Mesothelial cell of epicardium (in vitro differentiated cells): ENCODE results near the gene TMSB10. TPM values are rescaled to one million over a fixed set of nuclear protein-coding genes. Genes with fewer than 3 reads are reported as not detected.
"Not testable (repeated sequence)": the region's sequence is repeated elsewhere in the genome, so short reads cannot be mapped to it uniquely, and the experiment has no call there.

Experiments
- DNase-seq, 2 experiments: peaks; one replicate each; pipeline ENCODE4 v3.0.0; 2021; ENCODE audit warnings: low spot score in 2 of 2; ENCODE audit not compliant: unreplicated experiment in 2 of 2
- H3K27ac Mint-ChIP-seq: 2 replicates; pipeline ENCODE4 v1.8.0; 2021; ENCODE audit warnings: mixed read lengths
- H3K27me3 Mint-ChIP-seq: 2 replicates; pipeline ENCODE4 v1.8.0; 2021; ENCODE audit warnings: low read depth, mixed read lengths
- H3K36me3 Mint-ChIP-seq: 2 replicates; pipeline ENCODE4 v1.8.0; 2021; ENCODE audit warnings: mixed read lengths
- H3K4me1 Mint-ChIP-seq: 2 replicates; pipeline ENCODE4 v1.8.0; 2021; ENCODE audit warnings: mixed read lengths
- H3K4me3 Mint-ChIP-seq: 2 replicates; pipeline ENCODE4 v1.8.0; 2021; ENCODE audit warnings: mild to moderate bottlenecking, moderate library complexity, mixed read lengths
- H3K9me3 Mint-ChIP-seq: 2 replicates; pipeline ENCODE4 v1.8.0; 2021; ENCODE audit warnings: mixed read lengths
- total RNA-seq: library from RNA; stranded (reverse); gene quantifications from 3 replicates; pipeline ENCODE4 v1.2.1, GENCODE V29; 2021
- TF ChIP-seq, protein P1 (sequence below): fragments of 200-600 bp; sonication (generic); IDR thresholded peaks from one replicate; pipeline ENCODE4 v1.5.0; 2021; ENCODE audit warnings: antibody characterized with exemption; ENCODE audit not compliant: unreplicated experiment

Gene TMSB10
- total RNA-seq, 1 donor from 2014 or later, result 1,289 TPM

DNA sequence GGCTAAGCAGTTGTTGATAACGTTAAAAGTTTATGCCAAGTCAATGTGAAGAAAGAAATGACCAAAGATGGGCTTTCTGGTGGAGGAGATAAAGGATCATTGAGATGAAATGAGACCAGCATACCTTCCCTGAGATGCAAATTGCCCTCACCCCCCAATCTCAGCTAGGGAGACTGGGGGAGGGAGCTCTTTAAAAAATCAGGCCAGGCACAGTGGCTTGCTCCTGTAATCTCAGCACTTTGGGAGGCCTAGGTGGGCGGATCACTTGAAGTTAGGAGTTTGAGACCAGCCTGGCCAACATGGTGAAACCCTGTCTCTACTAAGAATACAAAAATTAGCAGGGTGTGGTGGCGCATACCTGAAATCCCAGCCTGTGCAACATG lies 34.6 kb downstream of the TMSB10 start:
- Mint-ChIP-seq H3K4me1 (no peaks in the 10 kb centered on the region), H3K4me3 (no peak overlapping the region), H3K9me3 (no peaks in the 10 kb centered on the region), H3K27ac (no peak overlapping the region), H3K27me3 (no peaks in the 10 kb centered on the region), H3K36me3 (no peaks in the 10 kb centered on the region)
- TF ChIP-seq, protein P1, sequence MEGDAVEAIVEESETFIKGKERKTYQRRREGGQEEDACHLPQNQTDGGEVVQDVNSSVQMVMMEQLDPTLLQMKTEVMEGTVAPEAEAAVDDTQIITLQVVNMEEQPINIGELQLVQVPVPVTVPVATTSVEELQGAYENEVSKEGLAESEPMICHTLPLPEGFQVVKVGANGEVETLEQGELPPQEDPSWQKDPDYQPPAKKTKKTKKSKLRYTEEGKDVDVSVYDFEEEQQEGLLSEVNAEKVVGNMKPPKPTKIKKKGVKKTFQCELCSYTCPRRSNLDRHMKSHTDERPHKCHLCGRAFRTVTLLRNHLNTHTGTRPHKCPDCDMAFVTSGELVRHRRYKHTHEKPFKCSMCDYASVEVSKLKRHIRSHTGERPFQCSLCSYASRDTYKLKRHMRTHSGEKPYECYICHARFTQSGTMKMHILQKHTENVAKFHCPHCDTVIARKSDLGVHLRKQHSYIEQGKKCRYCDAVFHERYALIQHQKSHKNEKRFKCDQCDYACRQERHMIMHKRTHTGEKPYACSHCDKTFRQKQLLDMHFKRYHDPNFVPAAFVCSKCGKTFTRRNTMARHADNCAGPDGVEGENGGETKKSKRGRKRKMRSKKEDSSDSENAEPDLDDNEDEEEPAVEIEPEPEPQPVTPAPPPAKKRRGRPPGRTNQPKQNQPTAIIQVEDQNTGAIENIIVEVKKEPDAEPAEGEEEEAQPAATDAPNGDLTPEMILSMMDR, result no peak
- DNase-seq, result no peak

DNA sequence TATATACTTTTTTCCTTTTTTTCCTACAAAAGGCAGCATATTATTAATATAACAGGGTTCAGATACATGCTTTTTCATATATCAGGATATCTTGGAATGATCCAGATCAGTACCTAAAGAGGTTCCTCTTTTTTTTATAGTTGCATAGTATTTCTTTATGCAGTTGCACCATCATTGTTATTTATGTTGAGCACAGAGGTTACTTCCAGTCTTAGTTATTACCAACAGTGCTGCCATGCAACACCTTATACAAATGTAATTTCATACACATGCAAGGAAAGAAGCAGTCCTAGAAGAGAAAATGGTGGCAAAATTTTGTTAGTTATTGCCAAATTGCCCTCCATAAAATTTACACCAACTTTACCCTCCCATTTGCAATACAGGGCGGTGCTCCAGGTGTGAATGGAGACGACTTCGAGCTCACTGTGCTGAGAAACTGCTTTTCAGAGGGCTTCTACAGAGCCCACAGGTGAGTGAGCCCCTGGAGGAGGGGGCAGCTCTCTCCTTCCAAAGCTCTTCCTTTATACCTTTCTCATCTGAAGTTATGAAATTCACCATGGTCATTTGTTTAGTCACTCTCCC lies 35.5 kb downstream of the TMSB10 start:
- no peak for DNase-seq
- H3K9me3 Mint-ChIP-seq, result no peaks in the 10 kb centered on the region
- H3K4me1 Mint-ChIP-seq, result no peaks in the 10 kb centered on the region
- H3K27ac Mint-ChIP-seq, result no peak overlapping the region
- H3K36me3 Mint-ChIP-seq, result no peaks in the 10 kb centered on the region
- no peaks in the 10 kb centered on the region for H3K27me3 Mint-ChIP-seq
- TF ChIP-seq, protein P1, result no peak
- H3K4me3 Mint-ChIP-seq, result no peak overlapping the region

DNA sequence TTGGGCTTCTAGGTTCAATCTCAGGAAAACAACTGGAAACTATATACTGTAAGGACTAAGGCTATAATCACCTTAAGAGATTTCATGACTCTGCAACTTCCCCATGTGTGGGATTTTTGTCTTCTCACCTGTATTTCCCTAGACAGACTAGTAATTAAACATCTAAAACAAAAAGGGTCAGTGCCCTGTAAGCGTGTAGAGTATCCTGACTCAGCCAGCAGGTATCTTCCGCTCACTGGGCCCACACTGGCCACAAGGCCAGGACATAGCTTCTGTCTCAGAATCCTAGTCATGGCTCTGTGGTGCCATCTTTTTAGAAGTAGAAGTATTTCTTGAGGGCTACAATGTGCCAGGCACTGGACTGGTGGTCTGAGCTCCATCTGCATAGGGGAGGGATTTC lies 36.7 kb downstream of the TMSB10 start:
- no peak for DNase-seq
- H3K27ac Mint-ChIP-seq, result no peak overlapping the region
- H3K4me1 Mint-ChIP-seq, result no peaks in the 10 kb centered on the region
- no peaks in the 10 kb centered on the region for H3K27me3 Mint-ChIP-seq
- TF ChIP-seq, protein P1, result no peak
- no peak overlapping the region for H3K4me3 Mint-ChIP-seq
- H3K9me3 Mint-ChIP-seq, result no peaks in the 10 kb centered on the region
- H3K36me3 Mint-ChIP-seq, result no peaks in the 10 kb centered on the region

DNA sequence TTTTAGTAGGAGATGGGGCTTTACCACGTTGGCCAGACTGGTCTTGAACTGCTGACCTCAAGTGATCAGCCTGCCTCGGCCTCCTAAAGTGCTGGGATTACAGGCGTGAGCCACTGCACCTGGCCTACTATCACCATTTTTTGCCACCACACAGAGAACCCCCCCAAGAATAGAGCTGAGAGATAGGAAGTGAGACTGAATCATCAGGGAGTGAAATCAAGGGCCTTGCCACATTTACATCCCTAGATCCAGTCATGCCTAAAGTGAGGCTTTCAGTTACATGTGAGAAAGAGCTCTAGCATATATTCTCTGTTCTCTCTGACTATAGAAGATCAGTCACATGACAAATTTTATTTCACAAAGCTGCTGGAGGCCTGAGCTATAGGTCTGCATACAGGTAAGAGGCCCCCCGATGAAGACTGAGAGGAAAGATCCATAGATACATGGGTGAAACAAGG lies 37.5 kb downstream of the TMSB10 start:
- H3K4me3 Mint-ChIP-seq, result no peak overlapping the region
- DNase-seq, result no peak
- no peaks in the 10 kb centered on the region for H3K4me1 Mint-ChIP-seq

DNA sequence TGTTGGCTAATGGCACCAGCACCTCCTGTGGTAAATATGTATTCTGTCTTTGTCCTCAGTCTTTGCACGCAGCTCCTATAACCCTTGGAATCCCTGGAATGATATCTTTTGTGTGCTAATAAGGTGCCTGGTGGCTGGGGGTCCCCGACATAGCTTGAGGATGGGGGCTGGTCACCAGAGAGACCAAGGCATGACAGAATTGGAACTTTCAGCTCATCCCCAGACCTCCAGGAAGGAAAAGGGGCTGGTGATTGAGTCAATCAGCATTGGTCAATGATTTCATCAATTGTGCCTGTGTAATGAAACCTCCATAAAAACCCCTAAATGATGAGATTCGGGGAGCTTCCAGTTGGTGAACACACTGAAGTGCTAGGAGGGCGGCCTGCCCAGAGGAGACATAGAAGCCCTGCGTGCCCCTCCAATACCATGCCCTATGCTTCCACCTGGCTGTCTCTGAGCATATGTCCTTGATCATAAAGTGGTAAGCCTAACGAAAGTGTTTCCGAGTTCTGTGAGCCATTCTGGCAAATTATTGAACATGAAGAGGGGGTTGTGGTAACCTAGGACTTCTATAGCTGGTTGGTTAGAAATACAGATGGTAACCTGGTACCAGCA lies 38.9 kb downstream of the TMSB10 start:
- TF ChIP-seq, protein P1, result no peak
- DNase-seq, result no peak
- no peaks in the 10 kb centered on the region for H3K4me1 Mint-ChIP-seq
- no peak overlapping the region for H3K4me3 Mint-ChIP-seq
- no peaks in the 10 kb centered on the region for H3K27me3 Mint-ChIP-seq
- no peaks in the 10 kb centered on the region for H3K9me3 Mint-ChIP-seq
- H3K36me3 Mint-ChIP-seq, result no peaks in the 10 kb centered on the region
- no peak overlapping the region for H3K27ac Mint-ChIP-seq

More for the DNA sequence above, 37.5 kb downstream of the TMSB10 start:
- Mint-ChIP-seq H3K27ac (no peak overlapping the region), H3K27me3 (no peaks in the 10 kb centered on the region), H3K9me3 (no peaks in the 10 kb centered on the region), H3K36me3 (no peaks in the 10 kb centered on the region)
- TF ChIP-seq, protein P1, result no peak

DNA sequence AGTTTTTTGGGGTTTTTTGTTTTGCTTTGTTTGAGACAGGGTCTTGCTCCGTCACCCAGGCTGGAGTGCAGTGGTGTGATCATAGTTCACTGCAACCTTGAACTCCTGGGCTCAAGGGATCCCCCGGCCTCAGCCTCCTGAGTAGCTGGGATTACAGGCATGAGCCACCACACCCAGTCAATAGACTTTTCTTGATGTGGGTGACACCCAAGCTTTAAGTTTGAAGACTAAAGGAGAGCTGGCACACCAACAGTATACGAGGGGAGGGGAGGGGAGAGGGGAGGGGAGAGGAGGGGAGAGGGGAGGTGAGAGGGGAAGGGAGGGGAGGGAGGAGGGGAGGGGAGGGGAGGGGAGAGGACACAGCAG lies 40.4 kb downstream of the TMSB10 start:
- not testable (repeated sequence) for H3K27ac Mint-ChIP-seq, H3K36me3 Mint-ChIP-seq, H3K9me3 Mint-ChIP-seq, H3K4me1 Mint-ChIP-seq, H3K4me3 Mint-ChIP-seq, H3K27me3 Mint-ChIP-seq, DNase-seq
